Spleen (tissue), 7 donors: ENCODE data around the gene MAGEB17.

Experiments
- POLR2A ChIP-seq, 3 donors: fragments of 450-650 bp; IDR thresholded peaks; one replicate each; pipeline ENCODE4 v1.5.1; 2017; ENCODE audit warnings: antibody characterized with exemption in 3 of 3, mild to moderate bottlenecking in 1 of 3
- TF ChIP-seq, protein P1 (sequence below), 11 experiments: fragments of 200-600 bp in 7 of 11; fragments of 450-650 bp in 4 of 11; sonication (generic) in 4 of 11; IDR thresholded peaks in 8 of 11; conservative IDR thresholded peaks in 3 of 11; 1 replicate in 7 of 11; 2 replicates in 4 of 11; pipeline versions ENCODE4 v1.4.0 to v1.8.0; 2016 to 2021; ENCODE audit warnings: antibody characterized with exemption in 11 of 11, inconsistent platforms in 4 of 11, mild to moderate bottlenecking in 1 of 11
- donor health status: DM: no; HTN: no; CAD: no; lungs with moderate emphysema.
- donor health status: DM: no; HTN: no; CAD: no.
- donor health status: DM: no; HTN: no; CAD: no.

DNA sequence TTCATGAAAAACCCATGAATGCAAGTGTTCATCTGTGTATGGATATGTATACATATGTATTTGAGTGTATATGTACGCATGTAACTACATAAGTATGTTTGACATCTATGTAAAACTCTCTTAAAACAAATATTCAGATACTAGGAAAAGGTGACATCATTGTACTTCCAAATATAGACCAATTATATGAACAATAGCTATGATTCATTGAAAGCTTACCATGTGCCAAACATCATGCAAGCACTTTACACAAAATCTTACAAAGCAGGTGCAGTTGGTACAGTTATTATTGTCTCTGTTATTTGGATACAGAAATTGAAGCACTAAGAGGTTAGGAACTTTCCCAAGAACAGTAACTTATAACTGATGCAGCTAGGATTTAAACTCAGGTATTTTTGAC is 21.4 kb downstream of the MAGEB17 start:
- TF ChIP-seq, protein P1, sequence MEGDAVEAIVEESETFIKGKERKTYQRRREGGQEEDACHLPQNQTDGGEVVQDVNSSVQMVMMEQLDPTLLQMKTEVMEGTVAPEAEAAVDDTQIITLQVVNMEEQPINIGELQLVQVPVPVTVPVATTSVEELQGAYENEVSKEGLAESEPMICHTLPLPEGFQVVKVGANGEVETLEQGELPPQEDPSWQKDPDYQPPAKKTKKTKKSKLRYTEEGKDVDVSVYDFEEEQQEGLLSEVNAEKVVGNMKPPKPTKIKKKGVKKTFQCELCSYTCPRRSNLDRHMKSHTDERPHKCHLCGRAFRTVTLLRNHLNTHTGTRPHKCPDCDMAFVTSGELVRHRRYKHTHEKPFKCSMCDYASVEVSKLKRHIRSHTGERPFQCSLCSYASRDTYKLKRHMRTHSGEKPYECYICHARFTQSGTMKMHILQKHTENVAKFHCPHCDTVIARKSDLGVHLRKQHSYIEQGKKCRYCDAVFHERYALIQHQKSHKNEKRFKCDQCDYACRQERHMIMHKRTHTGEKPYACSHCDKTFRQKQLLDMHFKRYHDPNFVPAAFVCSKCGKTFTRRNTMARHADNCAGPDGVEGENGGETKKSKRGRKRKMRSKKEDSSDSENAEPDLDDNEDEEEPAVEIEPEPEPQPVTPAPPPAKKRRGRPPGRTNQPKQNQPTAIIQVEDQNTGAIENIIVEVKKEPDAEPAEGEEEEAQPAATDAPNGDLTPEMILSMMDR (IDR thresholded peaks at IDR 0.05 in 8 of 11, conservative IDR thresholded peaks at IDR 0.05 in 3 of 11): no peak
- no peak for TF ChIP-seq POLR2A (IDR thresholded peaks at IDR 0.05)
